T-helper 22 cell (primary cell): ENCODE measurements around the gene SNRNP48.
A peak's percentile ranks its signal among the peaks of the same experiment; 100 is the strongest.

ENCODE experiments used
- DNase-seq: peaks from one replicate; pipeline ENCODE4 v3.0.0-alpha.2; 2020; ENCODE audit warnings: low read depth

SNRNP48 gene

GRCh38 chr6:7589949-7590917, at the start of gene SNRNP48:
TSS of gene SNRNP48 (plus strand) at chr6:7590198. CDS start at chr6:7590258, 60 bp downstream.
- peak; percentile 77 for DNase-seq

GRCh38 chr6:7540595-7540994, 49.4 kb upstream of the SNRNP48 start:
- no peak for DNase-seq

GRCh38 chr6:7541175-7542064, 48.6 kb upstream of the SNRNP48 start, which contains the start of gene DSP:
TSS of gene DSP (plus strand) at chr6:7541671. CDS start at chr6:7541916, 245 bp downstream.
- no peak for DNase-seq

- no peak for DNase-seq
Measured at GRCh38 chr6:7542065-7542873, 47.7 kb upstream of the SNRNP48 start.

GRCh38 chr6:7542874-7543624, 46.9 kb upstream of the SNRNP48 start:
- no peak for DNase-seq

GRCh38 chr6:7543789-7544424, 46.1 kb upstream of the SNRNP48 start:
- DNase-seq: no peak

GRCh38 chr6:7544597-7544996, 45.4 kb upstream of the SNRNP48 start:
- no peak for DNase-seq

- DNase-seq: no peak
Measured at GRCh38 chr6:7545316-7546019, 44.5 kb upstream of the SNRNP48 start.

GRCh38 chr6:7546020-7546369, 44.0 kb upstream of the SNRNP48 start:
- no peak for DNase-seq

- DNase-seq: no peak
Measured at GRCh38 chr6:7546383-7546782, 43.6 kb upstream of the SNRNP48 start.

- no peak for DNase-seq
Measured at GRCh38 chr6:7546896-7547295, 43.1 kb upstream of the SNRNP48 start.

GRCh38 chr6:7547315-7547714, 42.7 kb upstream of the SNRNP48 start:
- DNase-seq: no peak

GRCh38 chr6:7550433-7550801, 39.6 kb upstream of the SNRNP48 start:
- no peak for DNase-seq

- no peak for DNase-seq
Measured at GRCh38 chr6:7554533-7555275, 35.3 kb upstream of the SNRNP48 start.

GRCh38 chr6:7555671-7556070, 34.3 kb upstream of the SNRNP48 start:
- no peak for DNase-seq

GRCh38 chr6:7556394-7557106, 33.4 kb upstream of the SNRNP48 start:
- DNase-seq: no peak

GRCh38 chr6:7557652-7558051, 32.3 kb upstream of the SNRNP48 start:
- no peak for DNase-seq

- DNase-seq: no peak
Measured at GRCh38 chr6:7558781-7559180, 31.2 kb upstream of the SNRNP48 start.

GRCh38 chr6:7559196-7559595, 30.8 kb upstream of the SNRNP48 start:
- no peak for DNase-seq
